ENCODE data around the gene CDC42BPB. TPM values are rescaled to one million over a fixed set of nuclear protein-coding genes. Genes with fewer than 3 reads are reported as not detected.

CDC42BPB gene
- total and polyA plus RNA-seq, 2 experiments from 2014 or later, result 13.0 to 106 TPM

GRCh38 chr14:102943454-102943853 is 113.9 kb downstream of the CDC42BPB start:
- no peak for TF ChIP-seq EZH2 (IDR thresholded peaks at IDR 0.05; ENCODE audit: insufficient read depth, poor library complexity, severe bottlenecking)
- TF ChIP-seq EZH2phosphoT487 (IDR thresholded peaks at IDR 0.05; ENCODE audit: insufficient read depth, low read depth), result no peak
- Histone ChIP-seq H3K79me2 (ENCODE audit: insufficient read depth) (0 out of 2 replicates have a peak, but pooled peaks cover 5% of the 10 kb centered on the region), H3K4me3 (no peak overlapping the region), H3K27ac (no peak overlapping the region), H3K27me3 (replicated peaks; ENCODE audit: insufficient read depth) (no peaks in the 10 kb centered on the region), H3K9me3 (ENCODE audit: low read depth) (no peaks in the 10 kb centered on the region), H3K9ac (no peak overlapping the region), H3K9me2 (ENCODE audit: insufficient read depth) (no peaks in the 10 kb centered on the region), H3K4me2 (ENCODE audit: unreplicated experiment) (no peak overlapping the region), H2AFZ (no peak overlapping the region), H3K4me1 (ENCODE audit: insufficient read depth) (no peaks in the 10 kb centered on the region), H4K20me1 (ENCODE audit: insufficient read depth) (no peaks in the 10 kb centered on the region), H3K36me3 (ENCODE audit: low read depth) (peaks cover 38% of the 10 kb centered on the region; the same call in 1 of the 2 replicates), H3F3A (ENCODE audit: insufficient read depth) (no peaks in the 10 kb centered on the region)
- DNase-seq, result no peak
- in situ Hi-C loops (cut with MboI), result no loop called here
- 87 to 93% methylated on average over 16 of the region's 16 CpGs for WGBS, 2 experiments (ENCODE audit: low coverage in 1 of 2, low lambda C conversion rate in 2 of 2, missing lambda C conversion rate in 2 of 2)

DNA sequence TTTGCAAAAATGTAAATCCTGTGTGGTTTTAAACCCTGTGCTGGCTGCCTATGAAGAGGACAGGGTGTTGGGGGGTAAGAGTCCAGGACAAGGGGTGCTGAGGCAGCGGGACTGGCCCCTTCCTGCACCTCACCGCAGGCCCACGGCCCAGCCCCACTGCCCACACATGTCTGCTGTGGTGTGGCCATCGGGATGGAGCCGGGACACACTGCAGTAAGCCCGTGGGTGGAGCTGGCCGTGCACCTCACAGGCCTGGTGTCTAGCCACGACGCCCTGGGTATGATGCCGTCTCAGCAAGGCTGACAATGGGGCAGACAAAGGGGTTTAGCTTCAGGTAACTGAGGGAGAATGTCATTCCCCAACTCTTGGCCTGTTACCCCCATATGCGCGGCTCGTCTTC is 115.3 kb downstream of the CDC42BPB start:
- H4K20me1 ChIP-seq (ENCODE audit: insufficient read depth), result no peaks in the 10 kb centered on the region
- in situ Hi-C loops (cut with MboI), result no loop called here
- H3K27ac ChIP-seq, result no peak overlapping the region
- no peaks in the 10 kb centered on the region for H3K9me2 ChIP-seq (ENCODE audit: insufficient read depth)
- no peak overlapping the region for H2AFZ ChIP-seq
- peaks cover 31% of the 10 kb centered on the region; the same call in 1 of the 2 replicates for H3K36me3 ChIP-seq (ENCODE audit: low read depth)
- WGBS, 2 experiments (ENCODE audit: low coverage in 1 of 2, low lambda C conversion rate in 2 of 2, missing lambda C conversion rate in 2 of 2), result 95 to 97% methylated on average over 12 to 13 of the region's 13 CpGs
- DNase-seq, result no peak
- no peak overlapping the region for H3K4me3 ChIP-seq
- H3K27me3 ChIP-seq (replicated peaks; ENCODE audit: insufficient read depth), result no peaks in the 10 kb centered on the region
- no peaks in the 10 kb centered on the region for H3F3A ChIP-seq (ENCODE audit: insufficient read depth)
- TF ChIP-seq EZH2 (IDR thresholded peaks at IDR 0.05; ENCODE audit: insufficient read depth, poor library complexity, severe bottlenecking), result no peak
- no peaks in the 10 kb centered on the region for H3K9me3 ChIP-seq (ENCODE audit: low read depth)
- 0 out of 2 replicates have a peak, but pooled peaks cover 5% of the 10 kb centered on the region for H3K79me2 ChIP-seq (ENCODE audit: insufficient read depth)
- H3K9ac ChIP-seq, result no peak overlapping the region
- no peak overlapping the region for H3K4me2 ChIP-seq (ENCODE audit: unreplicated experiment)
- H3K4me1 ChIP-seq (ENCODE audit: insufficient read depth), result no peaks in the 10 kb centered on the region

DNA sequence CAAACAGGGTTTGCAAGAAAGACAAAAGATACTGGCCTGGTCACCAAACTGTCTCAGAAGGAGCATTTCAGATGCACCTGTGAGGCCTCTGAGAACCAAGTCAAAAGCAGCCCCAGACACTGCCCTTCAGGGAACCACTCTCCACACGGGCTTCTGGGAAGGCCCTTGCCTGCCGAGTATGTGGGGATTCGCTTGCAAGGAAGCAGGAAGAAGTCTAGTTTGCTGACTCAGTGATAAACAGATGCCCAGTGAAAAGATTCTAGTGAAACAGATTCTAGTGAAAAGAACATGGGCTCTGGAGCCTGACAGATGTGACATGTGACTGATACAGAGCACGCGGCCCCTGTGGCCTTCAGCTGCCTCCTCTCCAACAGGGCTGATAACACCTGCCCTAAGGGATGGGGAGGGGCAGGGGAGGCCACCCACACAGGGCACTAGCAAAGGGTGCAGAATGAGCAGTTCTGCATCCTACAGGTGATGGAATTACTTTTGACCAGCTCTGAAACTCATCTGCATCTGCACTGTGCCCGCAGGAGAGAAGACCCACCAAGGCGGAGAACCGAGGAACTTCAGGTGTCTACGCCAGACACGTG is 115.8 kb downstream of the CDC42BPB start:
- Histone ChIP-seq H3K4me3 (no peak overlapping the region), H3K9me2 (ENCODE audit: insufficient read depth) (no peaks in the 10 kb centered on the region), H3K79me2 (ENCODE audit: insufficient read depth) (0 out of 2 replicates have a peak, but pooled peaks cover 3% of the 10 kb centered on the region), H3K36me3 (ENCODE audit: low read depth) (peaks cover 26% of the 10 kb centered on the region; the same call in 1 of the 2 replicates), H3K4me2 (ENCODE audit: unreplicated experiment) (no peak overlapping the region), H3K27me3 (replicated peaks; ENCODE audit: insufficient read depth) (no peaks in the 10 kb centered on the region), H2AFZ (no peak overlapping the region), H3F3A (ENCODE audit: insufficient read depth) (no peaks in the 10 kb centered on the region), H4K20me1 (ENCODE audit: insufficient read depth) (no peaks in the 10 kb centered on the region), H3K9ac (no peak overlapping the region), H3K27ac (no peak overlapping the region), H3K9me3 (ENCODE audit: low read depth) (no peaks in the 10 kb centered on the region), H3K4me1 (ENCODE audit: insufficient read depth) (no peaks in the 10 kb centered on the region)
- no peak for DNase-seq
- 81 to 82% methylated on average over 10 of the region's 10 CpGs for WGBS, 2 experiments (ENCODE audit: low coverage in 1 of 2, low lambda C conversion rate in 2 of 2, missing lambda C conversion rate in 2 of 2)
- in situ Hi-C loops (cut with MboI), result no loop called here
- TF ChIP-seq EZH2 (IDR thresholded peaks at IDR 0.05; ENCODE audit: insufficient read depth, poor library complexity, severe bottlenecking) (no peak), EZH2phosphoT487 (IDR thresholded peaks at IDR 0.05; ENCODE audit: insufficient read depth, low read depth) (no peak)

GRCh38 chr14:102940729-102941362 is 116.5 kb downstream of the CDC42BPB start:
- 88% methylated on average over 19 of the region's 19 CpGs for WGBS, 2 experiments (ENCODE audit: low coverage in 1 of 2, low lambda C conversion rate in 2 of 2, missing lambda C conversion rate in 2 of 2)
- in situ Hi-C loops (cut with MboI), result no loop called here

More at GRCh38 chr14:102940729-102941362, 116.5 kb downstream of the CDC42BPB start:
- no peak overlapping the region for H2AFZ ChIP-seq
- H3K27me3 ChIP-seq (replicated peaks; ENCODE audit: insufficient read depth), result no peaks in the 10 kb centered on the region
- no peak overlapping the region for H3K4me2 ChIP-seq (ENCODE audit: unreplicated experiment)
- no peaks in the 10 kb centered on the region for H3K9me3 ChIP-seq (ENCODE audit: low read depth)
- no peak for TF ChIP-seq EZH2phosphoT487 (IDR thresholded peaks at IDR 0.05; ENCODE audit: insufficient read depth, low read depth)
- no peak overlapping the region for H3K9ac ChIP-seq
- no peaks in the 10 kb centered on the region for H3K4me1 ChIP-seq (ENCODE audit: insufficient read depth)
- no peaks in the 10 kb centered on the region for H3K79me2 ChIP-seq (ENCODE audit: insufficient read depth)
- H3K9me2 ChIP-seq (ENCODE audit: insufficient read depth), result no peaks in the 10 kb centered on the region
- H3K27ac ChIP-seq, result no peak overlapping the region
- no peak for DNase-seq
- H3K4me3 ChIP-seq, result no peak overlapping the region
- H3F3A ChIP-seq (ENCODE audit: insufficient read depth), result no peaks in the 10 kb centered on the region
- no peaks in the 10 kb centered on the region for H4K20me1 ChIP-seq (ENCODE audit: insufficient read depth)
- peaks cover 25% of the 10 kb centered on the region; the same call in 1 of the 2 replicates for H3K36me3 ChIP-seq (ENCODE audit: low read depth)

All from GM23248 (cell line).